COR-L47 (cell line): Measurements from ENCODE around the gene CFAP119.
A peak's percentile ranks its signal among the peaks of the same experiment; 100 is the strongest.

Source experiments
- DNase-seq: peaks from one replicate; lab custom pipeline; 2025; lab: John Stamatoyannopoulos, UW

Gene CFAP119

DNA sequence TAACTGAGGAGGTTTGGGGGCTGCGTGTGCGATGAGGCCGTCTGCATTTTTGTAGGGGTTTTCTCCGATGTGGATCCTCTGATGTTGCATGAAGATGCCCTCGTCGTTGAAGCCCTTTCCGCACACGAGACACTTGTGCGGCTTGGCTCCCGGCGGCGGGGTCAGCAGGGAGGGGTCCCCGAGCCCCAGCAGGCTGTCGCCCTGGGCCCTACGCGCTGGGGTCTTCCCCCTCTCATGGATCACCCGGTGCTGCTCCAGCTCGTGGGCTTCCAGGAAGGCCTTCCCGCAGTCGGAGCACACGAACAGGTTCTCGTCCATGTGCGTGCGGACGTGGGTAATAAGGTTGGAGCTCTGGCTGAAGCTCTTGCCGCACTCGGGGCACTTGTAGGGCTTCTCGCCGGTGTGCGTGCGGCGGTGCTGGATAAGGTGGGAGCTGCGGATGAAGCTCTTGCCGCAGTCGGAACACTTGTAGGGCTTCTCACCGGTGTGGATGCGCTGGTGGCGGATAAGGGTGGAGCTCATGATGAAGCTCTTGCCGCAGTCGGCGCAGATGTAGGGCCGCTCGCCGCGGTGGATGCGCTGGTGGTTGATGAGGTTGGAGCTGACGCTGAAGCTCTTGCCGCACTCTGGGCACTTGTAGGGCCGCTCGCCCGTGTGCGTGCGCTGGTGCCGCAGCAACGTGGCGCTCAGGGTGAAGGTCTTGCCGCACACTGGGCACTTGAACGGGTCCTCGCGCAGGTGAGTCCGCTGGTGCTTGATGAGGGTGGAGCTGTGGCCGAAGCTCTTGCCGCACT is 20.8 kb upstream of the CFAP119 start:
- DNase-seq: no peak

DNA sequence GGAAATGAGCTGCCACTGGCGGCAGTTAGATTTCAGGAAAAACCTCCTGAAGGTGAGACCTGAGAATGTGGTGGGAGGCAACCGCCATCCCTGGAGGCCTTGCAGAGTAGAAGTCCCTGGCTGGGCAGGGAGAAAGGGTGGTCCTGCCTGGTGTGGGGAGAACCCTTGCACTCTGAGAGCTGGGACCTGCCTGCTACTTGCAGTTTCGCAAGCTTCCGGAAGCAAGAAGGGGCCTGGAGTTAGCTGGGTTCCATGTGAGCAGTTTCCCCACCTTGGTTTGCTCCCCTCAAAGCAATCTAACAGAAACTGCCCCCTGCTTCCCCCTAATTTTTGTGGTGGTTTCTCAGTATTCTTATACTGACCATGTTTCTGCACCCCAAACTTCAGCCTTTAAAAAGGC is 18.7 kb upstream of the CFAP119 start:
- DNase-seq: no peak

DNA sequence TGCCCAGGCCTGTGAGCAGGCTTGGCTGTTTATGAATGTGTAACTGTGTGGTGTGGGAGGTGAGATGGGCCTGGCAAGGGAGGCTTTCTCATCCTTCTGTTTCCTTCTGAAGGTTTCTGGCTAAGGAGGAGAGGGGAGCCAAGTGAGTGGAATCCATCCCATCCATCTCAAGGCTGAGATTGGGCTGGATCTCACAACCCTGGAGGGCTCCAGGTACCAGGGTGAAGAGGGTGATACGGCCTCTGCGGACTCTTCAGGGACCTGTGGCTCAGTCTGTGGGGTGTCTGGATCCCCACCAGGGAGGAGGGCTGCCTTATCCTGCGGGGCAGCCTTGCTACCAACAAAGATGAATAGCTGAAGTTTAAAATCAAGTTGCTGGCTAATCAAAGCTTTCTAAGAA is 18.2 kb upstream of the CFAP119 start:
- no peak for DNase-seq

DNA sequence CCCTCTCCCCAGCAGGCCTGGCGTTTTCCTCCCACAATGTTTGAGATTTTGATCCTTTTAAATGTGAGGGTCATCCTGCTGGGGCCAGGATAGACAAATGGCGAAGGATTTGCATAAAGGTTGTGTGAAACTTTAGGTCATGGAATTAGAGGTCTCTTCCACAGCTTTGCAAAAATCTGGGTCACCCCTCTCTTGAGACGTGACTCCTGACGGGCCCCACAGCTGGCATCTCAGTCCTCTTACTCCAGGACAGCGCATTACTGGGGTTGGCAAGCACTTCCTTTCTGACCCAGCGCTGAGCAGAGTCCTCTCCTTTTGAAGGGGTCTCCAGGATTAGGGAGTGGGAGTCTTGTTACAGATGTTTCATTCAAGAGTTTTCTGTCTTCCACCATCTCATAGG is 17.7 kb upstream of the CFAP119 start:
- DNase-seq: no peak

DNA sequence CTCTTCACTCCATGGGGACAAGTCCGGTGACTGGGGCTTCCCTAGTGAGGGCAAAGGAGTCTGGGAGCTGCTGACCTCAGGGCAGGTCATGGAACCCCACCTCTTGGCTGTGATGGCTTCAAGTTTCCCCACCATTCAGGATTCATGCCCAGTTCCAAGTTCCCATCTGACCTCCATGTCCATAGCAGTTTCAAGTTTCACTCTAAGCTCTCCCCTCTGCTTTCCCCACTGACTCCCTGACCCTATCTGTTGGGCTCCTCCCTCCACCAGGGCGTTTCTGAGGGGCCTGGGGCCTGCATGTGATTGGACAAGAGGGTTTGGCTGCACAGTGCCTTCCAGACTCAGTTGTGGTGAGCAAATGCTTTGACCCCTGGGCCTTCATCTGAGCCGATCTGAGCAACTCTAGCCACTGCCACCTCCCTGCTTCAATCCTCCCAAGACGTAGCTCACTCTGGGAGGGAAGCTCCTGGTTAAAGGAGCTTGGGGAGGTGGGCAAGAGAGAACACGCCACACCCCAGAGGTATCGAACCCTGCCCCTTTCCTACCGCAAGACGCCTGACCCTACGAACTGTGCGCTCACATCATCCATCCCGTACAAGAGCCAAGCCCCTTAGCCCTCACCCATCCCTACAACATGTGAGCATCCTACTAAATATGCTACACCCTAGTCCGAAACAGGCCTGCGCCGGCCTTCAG is 16.8 kb upstream of the CFAP119 start:
- no peak for DNase-seq

DNA sequence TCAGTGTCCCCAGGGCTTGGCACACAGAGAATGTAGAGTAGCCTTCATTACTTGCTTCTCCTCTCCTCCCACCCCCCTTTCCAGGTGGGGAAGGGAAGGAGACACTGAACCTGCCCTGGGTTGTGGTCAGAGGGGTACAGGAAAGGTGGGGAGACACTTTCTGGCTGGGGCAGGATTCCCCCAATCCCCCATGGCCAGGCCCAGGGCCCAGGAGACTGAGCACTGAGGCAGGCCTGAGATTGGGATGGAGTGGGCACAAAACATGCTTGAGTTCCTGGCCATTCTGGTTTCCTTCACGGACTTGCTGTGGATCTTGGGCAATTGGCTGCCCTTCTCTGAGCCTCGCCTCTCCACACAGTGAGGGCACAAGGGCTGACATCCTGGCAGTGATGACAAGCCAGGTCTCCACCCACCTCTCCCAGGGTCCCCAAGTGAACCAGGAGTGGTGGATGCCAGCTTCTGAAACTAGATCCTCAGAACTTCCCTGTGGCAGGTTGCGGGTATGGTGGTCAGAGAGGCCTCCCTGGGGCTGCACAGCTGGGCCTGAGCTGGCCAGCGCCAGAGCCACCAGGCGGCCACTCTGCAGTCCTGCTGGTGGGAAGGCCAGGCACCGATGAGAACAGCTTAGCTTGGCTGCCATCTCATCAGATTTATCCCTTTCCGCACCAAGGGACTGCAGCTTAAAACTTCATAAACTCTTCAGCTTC is 15.9 kb upstream of the CFAP119 start:
- DNase-seq: no peak

GRCh38 chr16:30775392-30776188 is 13.7 kb upstream of the CFAP119 start:
- DNase-seq: peak; percentile 71

- no peak for DNase-seq
These were observed 13.2 kb upstream of the CFAP119 start for GRCh38 chr16:30775131-30775391.

- DNase-seq: no peak
These were observed 12.7 kb upstream of the CFAP119 start for GRCh38 chr16:30774367-30775130.

DNA sequence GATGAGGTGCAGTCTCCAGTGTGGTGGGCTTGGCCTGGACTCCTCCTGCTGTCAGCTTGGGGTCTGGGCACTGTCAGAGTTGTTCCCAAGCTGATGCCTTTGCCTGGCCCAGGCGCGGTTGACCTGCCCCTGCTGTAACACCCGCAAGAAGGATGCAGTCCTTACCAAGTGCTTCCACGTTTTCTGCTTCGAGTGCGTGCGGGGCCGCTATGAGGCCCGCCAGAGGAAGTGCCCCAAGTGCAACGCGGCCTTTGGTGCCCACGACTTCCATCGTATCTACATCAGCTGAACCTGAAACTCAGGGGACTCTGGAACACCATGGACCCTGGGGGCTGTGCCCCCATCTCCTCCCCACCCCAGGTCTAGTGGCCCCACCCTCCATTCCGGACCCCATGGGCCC is 12.0 kb upstream of the CFAP119 start:
- DNase-seq: no peak

DNA sequence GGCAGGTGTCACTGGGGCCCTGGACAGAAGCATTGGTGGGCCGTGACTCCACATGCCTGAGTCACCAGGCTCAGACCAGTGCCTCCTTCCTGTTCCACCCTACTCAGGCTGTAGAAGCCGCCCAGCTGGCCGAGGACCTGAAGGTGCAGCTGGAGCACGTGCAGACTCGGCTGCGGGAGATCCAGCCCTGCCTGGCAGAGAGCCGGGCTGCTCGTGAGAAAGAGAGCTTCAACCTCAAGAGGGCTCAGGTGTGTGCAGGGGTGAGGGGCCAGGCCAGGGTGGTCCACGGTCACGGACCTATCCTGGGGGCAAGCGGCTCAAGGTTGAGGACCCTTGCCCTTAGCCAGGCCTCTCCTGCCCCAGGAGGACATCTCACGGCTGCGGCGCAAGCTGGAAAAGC is 9.9 kb upstream of the CFAP119 start:
- no peak for DNase-seq

DNA sequence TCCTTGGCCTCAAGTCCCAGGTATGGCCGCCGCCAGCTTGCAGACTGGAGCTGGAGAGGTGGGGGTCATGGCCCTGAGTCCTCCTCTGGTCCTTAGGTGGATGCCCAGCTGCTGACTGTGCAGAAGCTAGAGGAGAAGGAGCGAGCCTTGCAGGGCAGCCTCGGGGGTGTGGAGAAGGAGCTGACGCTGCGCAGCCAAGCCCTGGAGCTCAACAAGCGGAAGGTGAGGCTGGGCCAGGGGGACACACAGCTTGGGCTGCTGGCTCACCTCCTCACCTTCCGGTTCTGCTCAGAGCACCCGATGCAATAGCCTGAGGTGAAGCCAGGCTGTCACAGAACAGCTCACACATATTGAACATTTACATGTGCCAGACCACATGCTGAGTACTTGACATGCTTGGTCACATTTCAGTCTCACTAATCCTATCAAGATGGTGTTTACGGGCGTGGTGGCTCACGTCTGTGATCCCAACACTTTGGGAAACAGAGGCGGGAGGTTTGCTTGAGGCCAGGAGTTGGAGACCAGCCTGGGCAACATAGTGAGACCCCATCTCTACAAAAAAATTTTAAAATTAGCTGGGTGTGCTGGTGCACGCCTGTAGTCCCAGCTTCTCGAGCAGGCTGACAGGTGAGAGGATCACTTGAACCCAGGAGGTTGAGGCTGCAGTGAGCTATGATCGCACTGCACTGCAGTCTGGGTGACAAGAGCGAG is 7.7 kb upstream of the CFAP119 start:
- DNase-seq: no peak

DNA sequence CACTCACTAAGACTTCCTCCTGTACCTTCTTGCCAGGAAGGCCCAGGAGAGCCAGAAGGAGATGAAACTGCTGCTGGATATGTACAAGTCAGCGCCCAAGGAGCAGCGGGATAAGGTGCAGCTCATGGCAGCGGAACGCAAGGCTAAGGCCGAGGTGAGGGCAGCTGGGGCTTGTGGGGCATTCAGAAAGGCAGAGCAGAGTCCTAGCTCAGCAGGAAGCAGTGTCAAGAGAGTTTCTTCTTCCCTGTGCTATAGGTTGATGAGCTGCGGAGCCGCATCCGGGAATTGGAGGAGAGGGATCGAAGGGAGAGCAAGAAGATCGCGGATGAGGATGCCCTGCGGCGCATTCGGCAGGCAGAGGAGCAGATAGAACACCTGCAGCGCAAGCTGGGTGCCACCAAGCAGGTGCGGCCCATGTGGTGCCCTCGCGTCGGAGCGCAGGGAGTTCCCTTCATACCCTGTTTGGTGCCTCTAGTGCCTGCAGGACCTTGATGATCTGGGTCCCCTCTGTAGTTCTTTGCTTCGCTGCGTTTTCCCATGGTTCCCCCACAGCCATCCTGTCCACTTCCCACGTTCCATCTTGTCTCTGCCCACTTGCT is 6.8 kb upstream of the CFAP119 start:
- no peak for DNase-seq

GRCh38 chr16:30767767-30768465 is 6.1 kb upstream of the CFAP119 start:
- DNase-seq: no peak

DNA sequence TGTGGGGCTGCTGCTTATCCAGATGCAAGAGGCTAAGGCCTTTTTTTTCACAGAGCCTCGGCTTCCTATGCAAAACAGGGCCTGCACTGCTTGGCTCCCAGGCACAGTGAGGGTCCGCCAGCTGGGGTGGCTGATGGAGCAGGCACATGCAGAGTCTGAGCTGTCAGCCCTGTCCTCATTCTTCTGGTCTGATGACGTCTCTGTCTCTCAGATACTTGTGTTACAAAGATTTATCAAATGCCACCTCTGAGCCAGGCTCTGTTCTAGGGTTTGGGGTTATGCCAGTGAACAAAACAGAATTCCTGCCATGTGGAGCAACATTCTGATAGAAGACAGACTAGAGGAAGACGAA is 5.0 kb upstream of the CFAP119 start:
- no peak for DNase-seq

GRCh38 chr16:30766206-30766932 is 4.5 kb upstream of the CFAP119 start:
- DNase-seq: no peak

- DNase-seq: no peak
These were observed 3.1 kb upstream of the CFAP119 start for GRCh38 chr16:30764816-30765465.

- no peak for DNase-seq
These were observed 2.2 kb upstream of the CFAP119 start for GRCh38 chr16:30764086-30764485.
